ENCODE data around the gene SLC25A25.
"Not testable (repeated sequence)": the region's sequence is repeated elsewhere in the genome, so short reads cannot be mapped to it uniquely, and the experiment has no call there.

SLC25A25 gene

DNA sequence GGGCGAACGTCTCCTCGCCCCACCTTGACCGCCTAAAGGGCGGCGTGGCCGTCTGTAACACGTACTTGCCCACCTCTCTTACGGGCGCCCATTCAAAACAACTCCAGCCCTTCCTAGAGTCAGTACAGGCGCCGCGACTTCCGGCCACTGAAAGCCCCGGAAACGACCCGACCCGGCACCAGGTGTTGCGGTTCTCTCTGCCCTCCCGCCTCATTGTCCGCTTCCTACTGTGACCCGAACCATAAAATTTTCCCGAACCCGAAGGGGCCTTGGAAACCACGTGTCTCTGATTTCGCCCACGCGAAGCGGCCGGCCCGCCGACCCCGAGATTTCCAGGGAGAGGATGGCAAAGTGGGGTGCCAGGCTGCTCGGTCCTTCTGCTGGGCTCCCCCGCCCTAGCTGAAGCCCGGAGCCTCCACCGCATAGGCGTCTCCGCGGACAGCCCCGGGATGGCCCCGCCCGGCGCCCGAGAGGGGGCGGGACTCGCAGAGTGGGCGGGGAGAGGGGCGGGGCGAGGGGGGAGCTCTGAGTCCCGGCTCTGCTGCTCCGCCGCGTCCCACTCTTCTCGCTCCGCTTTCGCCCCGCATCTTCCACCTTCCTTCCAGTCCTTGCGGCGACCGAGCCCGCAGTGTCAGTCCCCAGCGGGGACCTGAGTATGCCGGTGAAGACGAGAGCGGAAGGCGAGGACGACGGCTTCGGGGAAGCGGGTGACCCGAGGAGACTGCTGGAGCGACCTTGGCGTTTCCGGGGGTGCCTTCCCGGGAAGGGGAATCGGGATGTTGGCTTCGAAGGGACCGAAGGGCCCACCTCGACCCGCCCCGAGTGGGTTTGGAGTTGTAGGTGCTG is 60.2 kb downstream of the SLC25A25 start:
- DNase-seq, result peak; percentile 30

DNA sequence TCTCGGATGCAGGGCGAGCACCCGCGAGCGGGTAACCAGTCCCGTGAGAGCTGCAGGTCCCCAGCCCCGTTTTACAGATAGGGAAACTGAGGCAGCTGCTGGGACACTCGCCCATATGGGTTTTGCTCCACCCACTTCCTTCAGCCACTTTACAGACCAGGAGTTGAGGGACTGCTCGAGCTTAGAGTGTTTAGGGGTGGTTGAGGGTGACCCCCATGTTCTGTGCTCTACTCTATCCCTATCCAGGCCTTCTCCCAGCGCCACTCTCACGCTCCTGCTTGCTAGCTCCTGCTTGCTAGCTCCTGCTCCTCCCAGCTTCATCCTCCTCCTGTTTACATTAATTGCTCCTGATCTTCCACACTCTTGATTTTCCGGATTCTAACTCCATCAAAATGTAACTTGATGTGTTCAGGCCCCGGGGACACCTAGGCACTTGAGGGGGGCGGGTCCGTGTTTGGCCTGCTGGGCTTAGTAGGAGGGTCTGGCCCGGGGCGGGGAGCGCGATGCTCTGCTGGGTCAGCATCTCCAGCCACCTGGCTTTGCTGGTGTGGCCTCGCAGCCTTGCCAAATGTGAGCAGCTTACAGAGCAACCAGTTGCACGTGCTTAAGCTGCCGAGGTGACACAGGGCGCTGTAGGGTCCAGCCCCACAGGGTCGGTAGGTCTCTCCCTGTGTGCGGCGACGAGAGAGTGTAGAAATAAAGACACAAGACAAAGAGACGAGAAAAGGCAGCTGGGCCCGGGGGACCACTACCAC is 61.0 kb downstream of the SLC25A25 start:
- no peak for DNase-seq

GRCh38 chr9:128129976-128130590 is 62.1 kb downstream of the SLC25A25 start:
- DNase-seq, result not testable (repeated sequence)

- DNase-seq, result not testable (repeated sequence)
Observed at GRCh38 chr9:128130651-128131050, 62.6 kb downstream of the SLC25A25 start.

GRCh38 chr9:128131346-128131745 is 63.3 kb downstream of the SLC25A25 start:
- not testable (repeated sequence) for DNase-seq

- DNase-seq, result not testable (repeated sequence)
Observed at GRCh38 chr9:128132139-128132538, 64.1 kb downstream of the SLC25A25 start.

- DNase-seq, result not testable (repeated sequence)
Observed at GRCh38 chr9:128135561-128135960, 67.5 kb downstream of the SLC25A25 start.

- DNase-seq, result no peak
Observed at GRCh38 chr9:128136816-128137793, 69.1 kb downstream of the SLC25A25 start.

DNA sequence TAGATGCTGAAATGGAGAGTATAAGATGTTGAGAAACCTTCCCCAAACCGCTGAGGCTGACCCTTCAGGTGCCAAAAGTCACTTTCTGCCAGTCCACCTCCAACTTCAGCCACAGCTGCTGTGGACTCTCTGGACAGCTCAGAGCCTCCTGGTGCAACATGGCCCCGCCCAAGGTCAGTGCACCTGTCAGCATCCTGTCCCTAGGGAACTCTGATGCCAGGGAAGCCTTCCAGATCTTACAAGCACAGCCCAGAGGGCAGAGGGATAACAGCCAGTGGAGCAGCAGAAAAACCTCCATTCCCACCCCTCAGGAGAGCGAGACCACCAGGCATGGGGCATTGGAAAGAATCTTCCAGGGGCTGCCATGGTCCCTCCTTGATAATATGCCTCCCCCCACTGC is 70.0 kb downstream of the SLC25A25 start:
- DNase-seq, result no peak

DNA sequence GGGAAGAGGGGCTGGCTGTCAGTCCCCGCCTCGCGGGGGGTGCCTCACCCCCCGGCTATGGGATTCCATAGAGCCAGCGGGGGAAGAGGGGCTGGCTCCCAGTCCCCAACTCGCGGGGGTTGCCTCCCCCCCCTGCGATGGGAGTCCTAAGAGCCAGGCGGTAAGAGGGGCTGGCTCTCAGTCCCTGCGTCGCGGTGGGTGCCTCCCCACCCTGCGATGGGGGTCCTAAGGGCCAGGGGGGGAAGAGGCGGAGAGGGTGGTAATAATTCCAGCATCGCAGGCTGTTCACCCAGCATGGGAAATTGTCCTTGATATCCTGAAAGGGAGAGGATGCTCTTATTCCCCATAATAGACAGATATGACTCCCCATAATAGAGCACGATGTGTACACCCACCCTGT is 71.6 kb downstream of the SLC25A25 start:
- no peak for DNase-seq

DNA sequence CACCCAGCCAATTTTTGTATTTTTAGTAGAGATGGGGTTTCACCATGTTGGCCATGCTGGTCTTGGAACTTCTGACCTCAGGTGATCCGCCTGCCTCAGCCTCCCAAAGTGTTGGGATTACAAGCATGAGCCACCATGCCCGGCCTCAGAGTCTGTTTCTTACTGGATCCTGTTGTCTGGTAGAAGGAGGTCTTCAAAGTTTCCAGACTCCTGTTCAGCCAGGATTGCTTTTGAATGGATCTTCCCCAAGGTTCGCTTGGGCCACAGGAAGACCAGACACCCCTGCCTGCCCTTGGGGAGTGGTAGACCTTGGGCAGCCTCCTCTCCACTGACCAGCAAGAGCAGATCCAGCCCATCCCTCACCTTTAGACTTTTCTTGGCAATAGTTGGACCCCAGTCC is 73.6 kb downstream of the SLC25A25 start:
- DNase-seq, result no peak

DNA sequence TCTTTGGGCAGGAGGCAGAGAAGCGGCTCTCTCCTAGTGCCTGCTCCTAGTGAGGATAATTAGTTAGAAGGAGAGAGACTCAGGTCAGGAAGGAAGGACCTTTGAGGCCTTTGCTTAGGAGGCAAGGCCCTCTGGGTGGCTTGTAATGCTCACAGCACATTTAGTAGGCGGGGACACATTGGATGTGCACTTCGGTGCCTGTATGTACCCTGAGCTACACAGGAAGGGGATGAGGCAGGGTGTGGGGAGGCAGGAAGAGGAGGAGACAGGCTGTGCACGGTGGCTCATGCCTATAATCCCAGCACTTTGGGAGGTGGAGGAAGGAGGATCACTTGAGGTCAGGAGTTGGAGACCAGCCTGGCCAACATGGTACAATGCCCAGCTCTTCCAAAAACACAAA is 74.0 kb downstream of the SLC25A25 start:
- no peak for DNase-seq

DNA sequence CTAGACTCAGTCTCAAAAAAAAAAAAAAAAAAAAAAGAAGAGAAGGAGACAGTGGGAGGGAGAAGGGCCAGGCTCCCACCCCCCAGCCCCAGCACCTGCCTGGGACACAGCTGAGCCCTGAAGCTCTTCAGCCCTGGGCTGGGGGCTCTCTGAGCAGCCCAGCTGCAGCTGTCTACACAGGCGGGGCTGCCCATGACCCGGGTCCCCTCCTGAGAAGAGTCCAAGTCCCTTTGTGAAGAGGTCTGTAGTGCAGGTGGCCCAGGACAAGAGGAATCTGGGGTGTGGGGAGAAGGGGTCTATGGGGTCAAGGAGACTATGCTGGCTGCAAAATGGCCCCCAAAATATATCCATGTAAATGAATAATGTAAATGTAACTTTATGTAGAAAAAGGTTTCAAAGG is 74.6 kb downstream of the SLC25A25 start:
- DNase-seq, result no peak

DNA sequence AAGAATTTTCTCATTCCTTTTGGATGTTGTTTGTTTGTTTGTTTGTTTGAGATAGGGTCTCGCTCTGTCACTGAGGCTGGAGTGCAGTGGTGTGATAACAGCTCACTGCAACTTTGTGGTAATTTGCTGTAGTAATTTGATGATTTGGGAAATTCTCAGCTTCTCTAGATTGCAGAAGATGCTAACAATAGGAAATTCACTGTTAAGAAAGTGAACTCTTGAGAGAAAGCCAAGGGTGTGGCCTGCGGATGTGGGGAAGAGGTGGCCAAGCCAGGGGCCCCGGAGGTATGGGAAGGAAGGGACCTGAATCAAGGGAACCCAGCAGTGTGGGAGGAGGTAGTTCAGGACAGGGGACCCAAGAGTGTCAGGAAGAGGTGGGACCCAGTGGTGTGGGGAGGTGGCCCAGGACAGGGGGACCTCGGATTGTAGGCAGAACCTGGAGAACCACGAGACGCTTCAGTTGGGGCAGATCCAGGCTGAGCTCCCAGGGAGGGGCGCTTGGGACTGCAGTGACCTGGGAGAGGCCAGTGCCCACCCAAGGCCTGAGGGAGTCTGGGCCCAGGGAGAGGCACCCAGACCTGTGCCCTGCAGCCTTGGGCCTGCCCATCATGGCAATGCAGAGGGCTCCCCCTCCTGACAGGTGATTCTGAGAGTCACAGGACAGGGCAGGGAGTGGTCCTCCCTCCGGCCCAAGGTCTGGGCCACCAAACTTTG is 75.7 kb downstream of the SLC25A25 start:
- DNase-seq, result no peak

- DNase-seq, result no peak
Observed at GRCh38 chr9:128144239-128145181, 76.5 kb downstream of the SLC25A25 start.

GRCh38 chr9:128145536-128145935 is 77.5 kb downstream of the SLC25A25 start:
- no peak for DNase-seq

- DNase-seq, result no peak
Observed at GRCh38 chr9:128145951-128146351, 77.9 kb downstream of the SLC25A25 start.

- DNase-seq, result no peak
Observed at GRCh38 chr9:128146591-128147120, 78.6 kb downstream of the SLC25A25 start.

- DNase-seq, result no peak
Observed at GRCh38 chr9:128148509-128149000, 80.5 kb downstream of the SLC25A25 start.
